ENCODE measurements around the gene CCDC183.
"Not testable (repeated sequence)": the region's sequence is repeated elsewhere in the genome, so short reads cannot be mapped to it uniquely, and the experiment has no call there.

CCDC183 gene

GRCh38 chr9:136754626-136755301 is 41.4 kb upstream of the CCDC183 start:
- Histone ChIP-seq H3K4me1 (ENCODE audit: control insufficient read depth, insufficient read depth, low read length) (peaks cover 3% of the 10 kb centered on the region; the same call in 1 of the 2 replicates), H3K27ac (ENCODE audit: low read depth, low read length) (no peak overlapping the region), H3K9ac (ENCODE audit: low read length) (no peak overlapping the region), H3K27me3 (ENCODE audit: control insufficient read depth, insufficient read depth, low read length) (no peaks in the 10 kb centered on the region), H3K9me3 (ENCODE audit: control insufficient read depth, insufficient read depth, low read depth, low read length) (peaks cover 25% of the 10 kb centered on the region), H3K4me3 (ENCODE audit: low read depth, low read length) (no peak overlapping the region), H3K36me3 (ENCODE audit: control insufficient read depth, insufficient read depth, low read length) (no peaks in the 10 kb centered on the region)

- not testable (repeated sequence) for H3K27ac ChIP-seq (ENCODE audit: low read depth, low read length); H3K36me3 ChIP-seq (ENCODE audit: control insufficient read depth, insufficient read depth, low read length); H3K27me3 ChIP-seq (ENCODE audit: control insufficient read depth, insufficient read depth, low read length); H3K9ac ChIP-seq (ENCODE audit: low read length); H3K4me1 ChIP-seq (ENCODE audit: control insufficient read depth, insufficient read depth, low read length); H3K4me3 ChIP-seq (ENCODE audit: low read depth, low read length)
- H3K9me3 ChIP-seq (ENCODE audit: control insufficient read depth, insufficient read depth, low read depth, low read length), result peaks cover 25% of the 10 kb centered on the region
Measured at GRCh38 chr9:136755302-136756133, 40.6 kb upstream of the CCDC183 start.

- Histone ChIP-seq H3K4me1 (ENCODE audit: control insufficient read depth, insufficient read depth, low read length) (peaks cover 13% of the 10 kb centered on the region; the same call in 1 of the 2 replicates), H3K27me3 (ENCODE audit: control insufficient read depth, insufficient read depth, low read length) (no peaks in the 10 kb centered on the region), H3K9me3 (ENCODE audit: control insufficient read depth, insufficient read depth, low read depth, low read length) (peaks cover 25% of the 10 kb centered on the region), H3K4me3 (ENCODE audit: low read depth, low read length) (no peak overlapping the region), H3K27ac (ENCODE audit: low read depth, low read length) (no peak overlapping the region), H3K36me3 (ENCODE audit: control insufficient read depth, insufficient read depth, low read length) (no peaks in the 10 kb centered on the region), H3K9ac (ENCODE audit: low read length) (no peak overlapping the region)
Measured at GRCh38 chr9:136756134-136756438, 40.1 kb upstream of the CCDC183 start.

- no peak overlapping the region for H3K9ac ChIP-seq (ENCODE audit: low read length)
- H3K27ac ChIP-seq (ENCODE audit: low read depth, low read length), result no peak overlapping the region
- peaks cover 18% of the 10 kb centered on the region for H3K9me3 ChIP-seq (ENCODE audit: control insufficient read depth, insufficient read depth, low read depth, low read length)
Measured at GRCh38 chr9:136756836-136757235, 39.3 kb upstream of the CCDC183 start.

GRCh38 chr9:136757328-136757727 is 38.8 kb upstream of the CCDC183 start:
- Histone ChIP-seq H3K9me3 (ENCODE audit: control insufficient read depth, insufficient read depth, low read depth, low read length) (peaks cover 13% of the 10 kb centered on the region), H3K4me3 (ENCODE audit: low read depth, low read length) (no peak overlapping the region), H3K27me3 (ENCODE audit: control insufficient read depth, insufficient read depth, low read length) (no peaks in the 10 kb centered on the region), H3K27ac (ENCODE audit: low read depth, low read length) (no peak overlapping the region), H3K36me3 (ENCODE audit: control insufficient read depth, insufficient read depth, low read length) (no peaks in the 10 kb centered on the region), H3K4me1 (ENCODE audit: control insufficient read depth, insufficient read depth, low read length) (peaks cover 20% of the 10 kb centered on the region; the same call in 1 of the 2 replicates), H3K9ac (ENCODE audit: low read length) (no peak overlapping the region)

More at GRCh38 chr9:136756836-136757235, 39.3 kb upstream of the CCDC183 start:
- H3K27me3 ChIP-seq (ENCODE audit: control insufficient read depth, insufficient read depth, low read length), result no peaks in the 10 kb centered on the region
- H3K4me3 ChIP-seq (ENCODE audit: low read depth, low read length), result no peak overlapping the region
- H3K36me3 ChIP-seq (ENCODE audit: control insufficient read depth, insufficient read depth, low read length), result no peaks in the 10 kb centered on the region
- H3K4me1 ChIP-seq (ENCODE audit: control insufficient read depth, insufficient read depth, low read length), result peaks cover 17% of the 10 kb centered on the region; the same call in 1 of the 2 replicates

- Histone ChIP-seq H3K27me3 (ENCODE audit: control insufficient read depth, insufficient read depth, low read length) (no peaks in the 10 kb centered on the region), H3K4me1 (ENCODE audit: control insufficient read depth, insufficient read depth, low read length) (peaks cover 21% of the 10 kb centered on the region; the same call in 1 of the 2 replicates), H3K36me3 (ENCODE audit: control insufficient read depth, insufficient read depth, low read length) (no peaks in the 10 kb centered on the region), H3K9me3 (ENCODE audit: control insufficient read depth, insufficient read depth, low read depth, low read length) (peaks cover 11% of the 10 kb centered on the region), H3K4me3 (ENCODE audit: low read depth, low read length) (no peak overlapping the region), H3K27ac (ENCODE audit: low read depth, low read length) (no peak overlapping the region), H3K9ac (ENCODE audit: low read length) (no peak overlapping the region)
Measured at GRCh38 chr9:136757751-136758140, 38.4 kb upstream of the CCDC183 start.

- Histone ChIP-seq H3K9ac (ENCODE audit: low read length) (no peak overlapping the region), H3K27me3 (ENCODE audit: control insufficient read depth, insufficient read depth, low read length) (no peaks in the 10 kb centered on the region), H3K4me1 (ENCODE audit: control insufficient read depth, insufficient read depth, low read length) (peaks cover 29% of the 10 kb centered on the region), H3K4me3 (ENCODE audit: low read depth, low read length) (no peak overlapping the region), H3K36me3 (ENCODE audit: control insufficient read depth, insufficient read depth, low read length) (no peaks in the 10 kb centered on the region), H3K9me3 (ENCODE audit: control insufficient read depth, insufficient read depth, low read depth, low read length) (peaks cover 11% of the 10 kb centered on the region), H3K27ac (ENCODE audit: low read depth, low read length) (no peak overlapping the region)
Measured at GRCh38 chr9:136759001-136759400, 37.1 kb upstream of the CCDC183 start.

- H3K4me1 ChIP-seq (ENCODE audit: control insufficient read depth, insufficient read depth, low read length), result peaks cover 35% of the 10 kb centered on the region
- H3K4me3 ChIP-seq (ENCODE audit: low read depth, low read length), result no peak overlapping the region
- H3K9me3 ChIP-seq (ENCODE audit: control insufficient read depth, insufficient read depth, low read depth, low read length), result peaks cover 11% of the 10 kb centered on the region
- no peaks in the 10 kb centered on the region for H3K36me3 ChIP-seq (ENCODE audit: control insufficient read depth, insufficient read depth, low read length)
- H3K27me3 ChIP-seq (ENCODE audit: control insufficient read depth, insufficient read depth, low read length), result no peaks in the 10 kb centered on the region
- H3K27ac ChIP-seq (ENCODE audit: low read depth, low read length), result no peak overlapping the region
- H3K9ac ChIP-seq (ENCODE audit: low read length), result no peak overlapping the region
Measured at GRCh38 chr9:136759436-136760325, 36.5 kb upstream of the CCDC183 start.

- Histone ChIP-seq H3K27me3 (ENCODE audit: control insufficient read depth, insufficient read depth, low read length) (no peaks in the 10 kb centered on the region), H3K4me1 (ENCODE audit: control insufficient read depth, insufficient read depth, low read length) (peaks cover 33% of the 10 kb centered on the region), H3K36me3 (ENCODE audit: control insufficient read depth, insufficient read depth, low read length) (no peaks in the 10 kb centered on the region), H3K9ac (ENCODE audit: low read length) (no peak overlapping the region), H3K27ac (ENCODE audit: low read depth, low read length) (no peak overlapping the region), H3K9me3 (ENCODE audit: control insufficient read depth, insufficient read depth, low read depth, low read length) (peaks cover 10% of the 10 kb centered on the region), H3K4me3 (ENCODE audit: low read depth, low read length) (no peak overlapping the region)
Measured at GRCh38 chr9:136760424-136760823, 35.7 kb upstream of the CCDC183 start.

- H3K27me3 ChIP-seq (ENCODE audit: control insufficient read depth, insufficient read depth, low read length); H3K9ac ChIP-seq (ENCODE audit: low read length); H3K27ac ChIP-seq (ENCODE audit: low read depth, low read length); H3K4me3 ChIP-seq (ENCODE audit: low read depth, low read length); H3K36me3 ChIP-seq (ENCODE audit: control insufficient read depth, insufficient read depth, low read length); H3K9me3 ChIP-seq (ENCODE audit: control insufficient read depth, insufficient read depth, low read depth, low read length): not testable (repeated sequence)
- peaks cover 33% of the 10 kb centered on the region for H3K4me1 ChIP-seq (ENCODE audit: control insufficient read depth, insufficient read depth, low read length)
Measured at GRCh38 chr9:136760834-136761544, 35.1 kb upstream of the CCDC183 start.

Measured in HUES6 (cell line).